Measurements from ENCODE around the gene THRSP.
"Not testable (repeated sequence)": the region's sequence is repeated elsewhere in the genome, so short reads cannot be mapped to it uniquely, and the experiment has no call there.

Gene THRSP

DNA sequence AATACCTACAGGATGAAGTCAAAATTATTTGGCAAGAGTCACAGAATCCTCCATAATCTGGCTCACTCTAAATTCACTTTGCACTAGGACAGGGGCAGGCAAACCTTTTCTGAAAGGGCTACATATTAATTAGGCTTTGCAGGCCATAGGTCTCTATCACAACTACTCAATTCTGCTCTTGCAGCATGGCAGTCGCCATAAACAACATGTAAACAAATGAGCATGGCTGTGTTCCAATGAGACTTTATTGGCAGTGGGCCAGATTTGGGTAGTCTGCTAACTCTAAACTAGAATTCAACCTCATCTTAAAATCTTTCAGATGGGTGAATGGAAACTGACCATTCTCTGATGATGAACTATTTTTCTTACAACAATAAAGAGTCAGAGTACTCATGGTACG is 5.8 kb downstream of the THRSP start:
- H3K4me3 ChIP-seq (ENCODE audit: low read depth, low read length): no peak overlapping the region
- TF ChIP-seq, protein P1, sequence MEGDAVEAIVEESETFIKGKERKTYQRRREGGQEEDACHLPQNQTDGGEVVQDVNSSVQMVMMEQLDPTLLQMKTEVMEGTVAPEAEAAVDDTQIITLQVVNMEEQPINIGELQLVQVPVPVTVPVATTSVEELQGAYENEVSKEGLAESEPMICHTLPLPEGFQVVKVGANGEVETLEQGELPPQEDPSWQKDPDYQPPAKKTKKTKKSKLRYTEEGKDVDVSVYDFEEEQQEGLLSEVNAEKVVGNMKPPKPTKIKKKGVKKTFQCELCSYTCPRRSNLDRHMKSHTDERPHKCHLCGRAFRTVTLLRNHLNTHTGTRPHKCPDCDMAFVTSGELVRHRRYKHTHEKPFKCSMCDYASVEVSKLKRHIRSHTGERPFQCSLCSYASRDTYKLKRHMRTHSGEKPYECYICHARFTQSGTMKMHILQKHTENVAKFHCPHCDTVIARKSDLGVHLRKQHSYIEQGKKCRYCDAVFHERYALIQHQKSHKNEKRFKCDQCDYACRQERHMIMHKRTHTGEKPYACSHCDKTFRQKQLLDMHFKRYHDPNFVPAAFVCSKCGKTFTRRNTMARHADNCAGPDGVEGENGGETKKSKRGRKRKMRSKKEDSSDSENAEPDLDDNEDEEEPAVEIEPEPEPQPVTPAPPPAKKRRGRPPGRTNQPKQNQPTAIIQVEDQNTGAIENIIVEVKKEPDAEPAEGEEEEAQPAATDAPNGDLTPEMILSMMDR (conservative IDR thresholded peaks at IDR 0.05; ENCODE audit: low read depth, low read length): no peak
- no peak for DNase-seq (ENCODE audit: low read depth)

DNA sequence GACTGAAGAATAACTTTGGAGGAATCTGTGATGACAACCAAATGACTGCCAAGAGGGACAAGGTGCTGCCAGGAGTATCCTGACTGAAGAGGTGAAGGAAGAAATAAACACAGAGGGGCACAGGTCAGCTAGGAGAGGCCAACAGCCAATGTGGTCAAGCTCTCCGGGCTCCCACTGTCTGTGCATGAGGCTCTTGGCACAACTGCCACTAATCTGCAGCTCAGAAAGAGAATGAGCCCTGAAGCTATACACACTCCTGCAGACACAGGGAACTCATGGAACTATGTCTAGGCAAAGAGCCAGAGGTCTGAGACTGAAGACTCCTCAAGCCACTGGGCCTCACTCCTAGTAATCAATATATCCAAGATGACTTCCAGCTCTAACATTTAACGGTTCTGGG is 7.0 kb downstream of the THRSP start:
- DNase-seq (ENCODE audit: low read depth): no peak
- H3K4me3 ChIP-seq (ENCODE audit: low read depth, low read length): no peak overlapping the region
- TF ChIP-seq, protein P1 (conservative IDR thresholded peaks at IDR 0.05; ENCODE audit: low read depth, low read length): no peak

DNA sequence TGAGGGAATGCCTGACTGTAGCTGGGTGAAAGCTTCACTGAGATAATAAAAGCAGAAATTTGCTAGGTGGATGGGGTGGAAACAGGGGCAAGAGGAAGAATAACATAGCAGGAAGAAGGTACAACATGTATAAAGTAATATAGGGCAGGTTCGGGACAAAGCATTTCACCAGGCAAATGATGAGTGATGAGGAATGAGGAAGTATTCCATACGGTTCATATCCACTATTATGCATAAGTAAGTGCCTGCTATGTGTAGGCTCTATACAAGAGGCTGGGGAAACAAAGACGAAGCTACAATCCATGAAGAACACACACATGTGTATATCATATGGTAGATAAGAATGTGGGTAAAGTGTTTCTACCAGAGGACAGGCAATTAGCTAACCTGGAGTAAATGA is 8.1 kb downstream of the THRSP start:
- TF ChIP-seq, protein P1 (conservative IDR thresholded peaks at IDR 0.05; ENCODE audit: low read depth, low read length): no peak
- H3K4me3 ChIP-seq (ENCODE audit: low read depth, low read length): no peak overlapping the region
- no peak for DNase-seq (ENCODE audit: low read depth)

DNA sequence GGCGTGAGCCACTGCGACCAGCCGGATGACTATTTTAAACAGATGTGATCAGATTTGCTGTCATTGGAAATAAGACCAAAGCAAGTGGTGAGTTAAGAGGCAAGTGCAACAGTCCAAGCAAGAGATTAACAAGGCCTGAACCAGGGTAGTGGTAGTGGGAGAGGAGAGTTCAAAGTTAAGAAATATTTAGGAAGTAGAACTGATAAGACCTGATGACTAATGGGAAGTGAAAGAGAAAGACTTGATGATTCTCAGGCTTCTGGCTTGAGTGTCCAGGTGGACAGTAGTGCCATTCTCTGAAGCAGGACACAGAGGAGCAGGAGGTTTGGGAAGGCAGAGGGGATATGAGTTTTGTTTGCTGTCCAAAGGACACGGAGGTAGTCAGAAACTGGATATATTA is 8.8 kb downstream of the THRSP start:
- TF ChIP-seq, protein P1 (conservative IDR thresholded peaks at IDR 0.05; ENCODE audit: low read depth, low read length): no peak
- no peak overlapping the region for H3K4me3 ChIP-seq (ENCODE audit: low read depth, low read length)
- no peak for DNase-seq (ENCODE audit: low read depth)

DNA sequence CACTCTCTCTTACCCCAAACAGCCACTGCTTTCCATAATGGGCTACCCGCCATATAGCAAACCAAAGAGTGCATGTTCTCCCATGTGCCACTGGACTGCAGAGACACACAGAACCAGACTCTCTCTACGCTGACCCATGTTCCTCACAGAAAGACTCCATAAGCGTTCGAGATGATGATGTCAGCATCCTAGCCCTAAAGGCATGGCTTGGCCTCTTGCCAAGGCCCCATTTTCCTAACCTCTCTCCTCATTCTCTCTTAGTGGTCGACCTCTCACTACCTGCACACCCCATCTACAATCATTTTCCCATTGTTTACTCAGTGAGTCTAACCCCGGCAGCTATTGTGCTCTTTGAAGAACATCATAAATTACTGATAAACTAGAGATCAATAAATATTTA is 11.1 kb downstream of the THRSP start:
- no peak overlapping the region for H3K4me3 ChIP-seq (ENCODE audit: low read depth, low read length)
- TF ChIP-seq, protein P1 (conservative IDR thresholded peaks at IDR 0.05; ENCODE audit: low read depth, low read length): no peak
- no peak for DNase-seq (ENCODE audit: low read depth)

DNA sequence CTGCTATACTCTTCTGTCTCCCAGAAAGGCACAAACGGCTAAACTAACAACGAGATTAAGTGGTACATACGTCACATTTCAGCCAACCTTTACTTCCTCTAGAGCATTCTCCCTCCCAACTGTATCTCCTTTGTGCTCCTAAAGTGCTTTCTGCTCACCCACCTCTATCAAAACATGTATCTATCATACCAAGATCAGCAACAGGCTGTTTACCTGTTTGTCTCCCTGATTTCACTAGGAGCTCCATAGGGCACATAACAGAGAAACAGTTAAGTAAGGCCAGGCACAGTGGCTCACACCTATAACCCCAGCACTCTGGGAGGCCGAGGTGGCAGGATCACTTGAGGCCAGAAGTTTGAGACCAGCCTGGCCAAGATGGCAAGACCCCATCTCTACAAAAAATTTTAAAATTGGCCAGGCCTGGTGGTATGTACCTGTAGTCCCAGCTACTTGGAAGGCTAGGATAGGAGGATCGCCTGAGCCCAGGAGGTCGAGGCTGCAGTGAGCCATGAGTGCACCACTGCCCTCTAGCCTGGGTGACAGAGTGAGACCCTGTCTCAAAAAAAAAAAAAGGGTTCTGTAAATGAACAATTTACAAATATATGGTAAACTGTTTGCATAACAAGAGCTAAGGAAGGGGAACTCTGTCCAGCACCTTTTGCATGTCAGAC is 13.2 kb downstream of the THRSP start:
- no peak for DNase-seq (ENCODE audit: low read depth)
- TF ChIP-seq, protein P1 (conservative IDR thresholded peaks at IDR 0.05; ENCODE audit: low read depth, low read length): no peak
- no peak overlapping the region for H3K4me3 ChIP-seq (ENCODE audit: low read depth, low read length)

DNA sequence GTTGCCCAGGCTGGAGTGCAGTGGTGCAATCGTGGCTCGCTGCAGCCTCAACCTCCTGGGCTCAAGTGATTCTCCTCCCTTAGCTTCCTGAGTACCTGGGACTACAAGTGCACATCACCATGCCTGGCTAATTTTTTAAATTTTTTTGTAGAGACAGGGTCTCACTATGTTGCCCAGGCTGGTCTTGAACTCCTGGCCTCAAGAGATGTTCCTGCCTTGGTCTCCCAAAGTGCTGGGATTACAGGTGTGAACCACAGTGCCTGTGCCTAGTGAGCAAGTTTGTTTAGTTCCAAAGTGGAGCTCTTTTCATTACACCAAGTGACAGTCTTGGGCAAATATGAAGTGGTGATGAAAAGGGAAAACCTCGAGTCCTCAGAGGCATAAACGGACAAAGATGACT is 13.9 kb downstream of the THRSP start:
- not testable (repeated sequence) for H3K4me3 ChIP-seq (ENCODE audit: low read depth, low read length); DNase-seq (ENCODE audit: low read depth)
